Hypothalamus (tissue), 51 donors: ENCODE results near the gene NSMF.
A peak's percentile ranks its signal among the peaks of the same experiment; 100 is the strongest.

Source experiments
- DNase-seq, 51 donors: peaks; one replicate each; lab custom pipeline; 2025; lab: John Stamatoyannopoulos, UW

The NSMF gene

DNA sequence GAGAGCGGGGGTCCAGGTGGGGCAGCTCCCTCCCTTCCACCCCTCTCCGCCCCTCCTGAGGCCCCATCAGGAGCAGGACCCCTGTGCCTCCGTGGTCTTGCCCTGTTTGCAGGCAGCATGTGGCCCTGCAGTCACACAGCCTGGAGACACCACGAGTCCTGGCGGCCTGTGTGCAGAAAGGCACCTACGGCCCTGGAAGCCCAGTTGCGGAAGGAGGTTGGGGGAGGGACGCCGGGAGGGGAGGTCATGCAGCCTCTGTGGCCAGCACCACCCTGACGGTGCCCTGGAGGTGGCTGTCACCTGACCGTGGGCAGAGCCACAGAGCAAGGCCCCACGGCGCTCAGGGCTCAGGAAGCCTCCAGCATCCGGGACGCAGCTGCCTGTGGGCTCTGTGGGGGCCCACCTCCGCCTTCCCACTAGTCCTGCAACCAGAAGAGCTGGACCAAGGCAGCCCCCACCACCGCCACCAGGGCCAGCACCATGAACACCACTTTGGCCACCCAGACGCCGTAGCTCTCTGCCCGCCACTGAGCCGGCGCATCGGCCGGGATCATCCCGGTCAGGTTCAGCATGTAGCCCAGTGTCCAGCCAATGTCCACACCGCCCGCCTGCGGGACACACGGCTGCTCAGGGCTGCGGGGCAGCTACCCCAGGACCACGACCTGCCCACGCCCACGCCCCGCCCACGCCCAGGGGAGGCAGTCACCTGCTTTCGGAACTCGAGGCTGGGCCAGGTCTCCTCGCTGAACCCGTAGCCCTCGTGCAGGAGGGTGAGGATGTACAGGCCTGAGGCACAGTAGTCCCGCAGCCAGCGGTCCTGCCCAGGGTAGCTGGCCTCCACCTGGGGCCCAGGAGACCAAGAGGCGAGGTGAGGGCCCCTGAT, 24.4 kb downstream of the NSMF start:
- DNase-seq = no peak

DNA sequence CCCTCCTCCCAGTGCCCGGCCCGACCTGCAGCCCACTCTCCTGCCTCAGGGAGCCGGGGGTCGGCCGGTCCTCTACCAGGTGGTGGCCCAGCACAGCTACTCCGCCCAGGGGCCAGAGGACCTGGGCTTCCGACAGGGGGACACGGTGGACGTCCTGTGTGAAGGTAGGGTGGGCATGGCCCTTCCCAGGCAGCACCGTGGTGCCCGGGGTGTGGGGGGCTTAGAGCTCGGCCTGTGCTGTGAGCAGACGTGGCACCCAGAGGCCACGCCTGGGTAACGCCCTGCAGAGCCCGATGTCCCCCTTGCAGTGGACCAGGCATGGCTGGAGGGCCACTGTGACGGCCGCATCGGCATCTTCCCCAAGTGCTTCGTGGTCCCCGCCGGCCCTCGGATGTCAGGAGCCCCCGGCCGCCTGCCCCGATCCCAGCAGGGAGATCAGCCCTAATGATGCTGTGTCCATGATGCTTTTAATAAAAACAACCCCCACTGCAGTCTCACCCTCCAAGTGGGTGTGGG, 25.2 kb downstream of the NSMF start:
- DNase-seq = no peak

DNA sequence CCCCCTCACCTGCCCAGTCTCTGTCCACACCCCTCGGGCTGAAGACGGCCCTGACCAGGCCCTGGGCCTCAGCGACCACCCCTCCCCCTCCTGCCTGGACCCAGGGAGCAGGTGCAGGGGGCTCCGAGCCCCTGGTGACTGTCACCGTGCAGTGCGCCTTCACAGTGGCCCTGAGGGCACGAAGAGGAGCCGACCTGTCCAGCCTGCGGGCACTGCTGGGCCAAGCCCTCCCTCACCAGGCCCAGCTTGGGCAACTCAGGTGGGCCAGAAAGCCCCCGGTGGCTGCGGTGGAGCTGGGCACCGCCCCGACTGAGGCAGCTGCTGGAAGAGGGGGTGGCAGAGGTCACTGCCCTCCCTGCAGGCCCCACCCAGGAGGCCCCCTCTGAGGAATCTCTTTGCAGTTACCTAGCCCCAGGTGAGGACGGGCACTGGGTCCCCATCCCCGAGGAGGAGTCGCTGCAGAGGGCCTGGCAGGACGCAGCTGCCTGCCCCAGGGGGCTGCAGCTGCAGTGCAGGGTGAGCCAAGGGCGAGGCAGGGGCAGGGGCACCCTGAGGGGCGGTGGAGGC, 25.7 kb downstream of the NSMF start:
- DNase-seq = no peak

- DNase-seq = no peak
Measured at GRCh38 chr9:137432687-137433348, 26.3 kb downstream of the NSMF start.

GRCh38 chr9:137431416-137431931, 27.7 kb downstream of the NSMF start:
- no peak for DNase-seq

GRCh38 chr9:137430723-137431415, 28.3 kb downstream of the NSMF start:
- no peak for DNase-seq

- no peak for DNase-seq
Measured at GRCh38 chr9:137429974-137430722, 29.0 kb downstream of the NSMF start.

- DNase-seq = no peak
Measured at GRCh38 chr9:137429546-137429890, 29.6 kb downstream of the NSMF start.

GRCh38 chr9:137428841-137429545, 30.1 kb downstream of the NSMF start:
- no peak for DNase-seq

GRCh38 chr9:137428311-137428630, 30.9 kb downstream of the NSMF start:
- no peak for DNase-seq

DNA sequence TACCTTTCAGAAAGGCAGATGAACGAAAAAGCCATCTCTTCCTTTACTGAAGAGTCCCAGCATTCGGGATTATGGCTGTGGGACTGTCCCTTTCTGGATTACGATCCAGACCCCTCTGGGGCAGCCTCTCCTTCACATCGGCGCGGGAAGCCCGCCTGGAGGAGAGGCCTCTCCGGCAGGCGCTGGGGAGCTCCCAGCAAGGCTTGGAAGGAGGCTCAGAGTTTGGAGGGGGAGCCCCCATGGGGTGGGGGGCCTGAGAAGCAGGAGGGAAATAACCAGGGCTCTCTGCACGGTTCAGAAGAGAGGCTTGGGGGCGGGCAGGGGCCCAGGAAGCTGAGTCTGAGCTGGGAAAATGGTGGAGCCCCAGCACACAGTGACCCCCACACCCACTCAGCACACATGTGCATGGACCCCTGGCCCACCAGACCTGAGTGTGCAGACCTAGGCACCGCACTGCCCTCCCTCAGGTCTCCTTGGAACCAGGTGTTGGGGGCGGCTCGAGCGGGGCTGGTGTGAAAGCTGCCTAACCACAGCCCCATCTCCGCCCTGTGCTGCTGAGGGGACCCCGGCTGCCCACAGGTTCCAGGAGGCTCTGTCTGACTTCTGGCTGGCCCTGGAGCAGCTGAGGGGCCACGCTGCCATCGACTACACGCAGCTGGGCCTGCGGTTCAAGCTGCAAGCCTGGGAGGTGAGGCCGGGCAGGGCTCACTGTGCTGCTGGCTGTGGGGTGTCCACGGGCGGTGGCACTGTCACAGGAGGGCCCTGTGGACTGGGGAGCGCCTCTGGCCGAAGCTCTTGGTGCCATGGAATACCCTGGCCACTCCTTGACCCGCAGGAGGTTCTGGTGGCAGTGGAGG, 31.5 kb downstream of the NSMF start:
- DNase-seq = no peak

- no peak for DNase-seq
Measured at GRCh38 chr9:137426018-137426681, 33.0 kb downstream of the NSMF start.

DNA sequence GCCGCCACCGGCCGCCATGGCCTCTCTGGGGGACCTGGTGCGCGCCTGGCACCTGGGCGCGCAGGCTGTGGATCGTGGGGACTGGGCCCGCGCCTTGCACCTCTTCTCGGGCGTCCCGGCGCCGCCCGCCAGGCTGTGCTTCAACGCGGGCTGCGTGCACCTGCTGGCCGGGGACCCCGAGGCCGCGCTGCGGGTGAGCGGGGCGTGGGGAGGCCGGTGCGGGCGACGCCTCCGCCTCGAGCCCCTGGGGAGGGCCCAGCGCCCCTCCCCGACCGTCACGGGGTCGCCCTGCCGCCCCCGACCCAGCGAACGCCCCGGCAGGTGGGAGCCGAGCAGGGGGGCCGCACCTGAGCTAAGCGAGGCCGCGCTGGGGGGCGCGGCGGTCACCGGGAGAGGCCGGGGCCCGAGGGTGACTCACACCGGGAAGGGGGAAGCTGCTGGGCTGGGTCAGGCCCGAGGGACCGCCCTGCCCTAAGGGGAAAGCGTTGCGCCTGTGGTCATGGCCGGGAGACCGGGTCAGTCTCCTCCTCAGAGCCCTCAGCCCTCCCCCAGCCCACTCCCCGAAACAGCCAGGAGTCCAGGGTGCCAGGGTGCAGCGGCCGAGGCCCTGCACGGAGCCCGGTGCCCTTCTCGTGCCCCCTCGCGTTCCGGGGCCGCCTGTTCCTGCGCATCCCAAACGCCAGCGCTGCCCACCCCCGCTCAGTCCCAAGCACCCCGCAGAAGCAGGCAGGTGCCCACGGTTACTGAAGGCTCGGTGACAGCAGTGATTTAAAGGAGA, 35.4 kb downstream of the NSMF start:
- DNase-seq = peak in 2 of 51 donors; percentile 22 to 36

- DNase-seq = peak in 50 of 51 donors; percentile 31 to 94 (median 82)
Measured at GRCh38 chr9:137422604-137423513, 36.3 kb downstream of the NSMF start, which contains the start of the genes EXD3 and NOXA1. TSS of gene EXD3 (minus strand) at chr9:137423162. CDS start at chr9:137395357, 27,805 bp downstream. TSS of gene NOXA1 (plus strand) at chr9:137423393. CDS start at chr9:137423530, 137 bp downstream.

DNA sequence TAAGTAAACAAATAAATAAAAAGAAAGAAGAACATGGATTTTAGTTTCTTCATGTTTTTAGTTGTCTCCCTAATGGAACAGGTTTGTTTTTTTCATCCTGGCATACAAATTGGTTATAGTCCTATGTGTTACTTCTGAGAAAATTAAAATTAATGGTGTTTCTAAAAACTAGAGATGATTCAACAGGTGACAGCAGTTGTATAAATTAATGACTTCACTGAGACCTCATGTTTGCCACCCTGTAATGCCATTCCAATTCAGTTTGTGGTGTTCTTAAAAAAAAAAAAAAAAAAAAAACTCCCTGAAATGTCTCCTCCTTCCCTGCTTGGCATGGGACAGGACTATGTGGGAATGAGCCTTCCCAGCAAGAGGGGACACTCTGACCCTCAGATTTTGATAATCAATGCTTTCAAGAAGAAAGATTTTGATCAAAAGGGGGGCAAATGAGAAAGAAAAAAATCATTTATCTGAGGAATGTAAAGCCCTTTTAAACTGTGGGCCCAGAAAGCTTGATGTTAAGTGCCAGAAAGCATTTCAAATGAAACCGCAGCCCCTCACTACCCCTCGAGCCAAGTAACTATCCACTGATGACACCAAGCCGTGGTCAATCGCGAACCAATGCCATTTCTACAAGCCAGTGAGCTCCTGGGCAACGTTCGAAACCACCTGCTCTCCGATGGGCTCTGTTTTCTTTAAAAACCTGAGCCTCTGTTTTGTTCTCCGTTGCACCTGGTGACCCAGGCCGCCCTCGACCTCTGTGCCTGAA, 37.1 kb downstream of the NSMF start:
- no peak for DNase-seq
